GM19463 (cell line): Measurements from ENCODE around the gene ARPC1B.
"Not testable (repeated sequence)": the region's sequence is repeated elsewhere in the genome, so short reads cannot be mapped to it uniquely, and the experiment has no call there.

ENCODE experiments used
- ATAC-seq: cut with Tn5 transposase; IDR thresholded peaks from one replicate; pipeline ENCODE4 v1.9.1; 2021; ENCODE audit warnings: mild to moderate bottlenecking, moderate library complexity; ENCODE audit not compliant: unreplicated experiment

The ARPC1B gene

GRCh38 chr7:99366646-99367045 lies 7.9 kb upstream of the ARPC1B start:
- ATAC-seq, result no peak

- no peak for ATAC-seq
Observed at GRCh38 chr7:99368750-99369389, 5.7 kb upstream of the ARPC1B start.

GRCh38 chr7:99369767-99370391 lies 4.7 kb upstream of the ARPC1B start:
- ATAC-seq, result no peak

- ATAC-seq, result no peak
Observed at GRCh38 chr7:99371376-99371920, 3.1 kb upstream of the ARPC1B start.

GRCh38 chr7:99372275-99373090 lies 2.0 kb upstream of the ARPC1B start:
- ATAC-seq, result no peak

GRCh38 chr7:99373091-99374066 lies 1.2 kb upstream of the ARPC1B start:
- no peak for ATAC-seq

- peak; percentile 49 for ATAC-seq
Observed at GRCh38 chr7:99375070-99375807, 709 bp downstream of the ARPC1B start.

GRCh38 chr7:99379043-99379577 lies 4.6 kb downstream of the ARPC1B start:
- ATAC-seq, result peak; percentile 13

GRCh38 chr7:99379693-99380031 lies 5.1 kb downstream of the ARPC1B start:
- ATAC-seq, result not testable (repeated sequence)

- ATAC-seq, result peak; percentile 32
Observed at GRCh38 chr7:99380032-99380822, 5.7 kb downstream of the ARPC1B start.

GRCh38 chr7:99380823-99381663 lies 6.5 kb downstream of the ARPC1B start:
- ATAC-seq, result peak; percentile 84

- ATAC-seq, result no peak
Observed at GRCh38 chr7:99381664-99382075, 7.1 kb downstream of the ARPC1B start.

- ATAC-seq, result no peak
Observed at GRCh38 chr7:99383203-99383602, 8.7 kb downstream of the ARPC1B start.

GRCh38 chr7:99383791-99384370 lies 9.4 kb downstream of the ARPC1B start:
- ATAC-seq, result no peak

GRCh38 chr7:99384523-99384922 lies 10.0 kb downstream of the ARPC1B start:
- ATAC-seq, result no peak

- no peak for ATAC-seq
Observed at GRCh38 chr7:99385564-99385963, 11.0 kb downstream of the ARPC1B start.

GRCh38 chr7:99386584-99387238 lies 12.2 kb downstream of the ARPC1B start:
- no peak for ATAC-seq
